ENCODE results near the gene YDJC. TPM values are rescaled to one million over a fixed set of nuclear protein-coding genes. Genes with fewer than 3 reads are reported as not detected.

The YDJC gene
- total and polyA plus RNA-seq, 2 donors (not counting 1 experiment from before 2014, with no cell fraction given), result 48.8 to 82.8 TPM

- CTCF ChIA-PET, result interaction anchor here (0.7 to 11.1 kb wide), 17 partner anchors 8 to 627 kb away, joined by 3 to 168 read pairs (median 4); partner anchors contain the start of genes PPIL2, PPM1F, SDF2L1 and THAP7
- Histone ChIP-seq H3K36me3 (replicated peaks in 1 of 2; ENCODE audit: control extremely low read depth in 1 of 2, control insufficient read depth in 1 of 2, extremely low read depth in 1 of 2, insufficient read depth in 2 of 2, low read length in 1 of 2) (peaks cover 0 to 35% of the 10 kb centered on the region in 2 experiments), H3K27ac (ENCODE audit: low read length in 2 of 2) (peak overlapping the region; percentile 91 to 92), H2AFZ (ENCODE audit: insufficient read depth, low read depth, low read length, poor library complexity, severe bottlenecking) (peak overlapping the region; percentile 72), H3K4me1 (ENCODE audit: control insufficient read depth in 2 of 2, insufficient read depth in 2 of 2, low read length in 2 of 2) (peaks cover 23 to 40% of the 10 kb centered on the region in 2 donors), H3K27me3 (replicated peaks in 1 of 4; ENCODE audit: control extremely low read depth in 1 of 4, control insufficient read depth in 3 of 4, insufficient read depth in 4 of 4, low read length in 3 of 4) (no peaks in the 10 kb centered on the region), H3K79me2 (ENCODE audit: control insufficient read depth, insufficient read depth, low read length) (peaks cover 44% of the 10 kb centered on the region), H3K9ac (ENCODE audit: low read length) (peak overlapping the region; percentile 93), H3K4me3 (ENCODE audit: control extremely low read depth in 1 of 5, extremely low read depth in 1 of 5, insufficient read depth in 1 of 5, low read depth in 2 of 5, low read length in 4 of 5) (peak overlapping the region in 4 of 5 experiments; percentile 94 to 100 (median 99)), H3K4me2 (replicated peaks; ENCODE audit: low read depth, low read length, poor library complexity, severe bottlenecking) (peak overlapping the region; percentile 84), H4K20me1 (ENCODE audit: control insufficient read depth, insufficient read depth, low read length, poor library complexity, severe bottlenecking) (peaks cover 68% of the 10 kb centered on the region), H3K9me3 (ENCODE audit: control extremely low read depth in 1 of 3, control insufficient read depth in 2 of 3, insufficient read depth in 1 of 3, low read length in 2 of 3) (peaks cover 0 to 16% (median 0%) of the 10 kb centered on the region in 3 donors)
- TF ChIP-seq EZH2 (IDR thresholded peaks at IDR 0.05; ENCODE audit: borderline replicate concordance, insufficient read depth, low read depth, low read length, poor library complexity, severe bottlenecking), result no peak
- no peak for TF ChIP-seq CTCF (IDR thresholded peaks at IDR 0.05)
- WGBS (ENCODE audit: insufficient coverage), result 72% methylated on average over 64 of the region's 74 CpGs
- intact Hi-C loops (cut with micrococcal nuclease), result loop anchor here (1.0 kb wide), 1 partner anchor 61 kb away; the partner anchor contains the start of gene UBE2L3
- H3K27ac Mint-ChIP-seq, result peak overlapping the region; percentile 94
- H3K4me3 Mint-ChIP-seq, result peak overlapping the region; percentile 94
- DNase-seq (no peak), ATAC-seq (ENCODE audit: low read depth) (no peak)
- POLR2A ChIA-PET, result interaction anchor here (0.8 to 1.6 kb wide), 8 partner anchors 12 to 238 kb away, joined by 3 to 16 read pairs (median 3); partner anchors contain the start of genes MAPK1, PPIL2 and SDF2L1
- H3K4me1 Mint-ChIP-seq, result peaks cover 50% of the 10 kb centered on the region
- H3K27me3 Mint-ChIP-seq, result no peaks in the 10 kb centered on the region
- no peaks in the 10 kb centered on the region for H3K9me3 Mint-ChIP-seq (ENCODE audit: insufficient read depth)
Measured at GRCh38 chr22:21628386-21629254, 1.2 kb downstream of the YDJC start.
